GM19467 (cell line): ENCODE results near the gene FIBCD1.

Source experiments
- ATAC-seq: cut with Tn5 transposase; IDR thresholded peaks from one replicate; pipeline ENCODE4 v1.9.1; 2021; ENCODE audit warnings: mild to moderate bottlenecking, moderate library complexity; ENCODE audit not compliant: unreplicated experiment

FIBCD1 gene

DNA sequence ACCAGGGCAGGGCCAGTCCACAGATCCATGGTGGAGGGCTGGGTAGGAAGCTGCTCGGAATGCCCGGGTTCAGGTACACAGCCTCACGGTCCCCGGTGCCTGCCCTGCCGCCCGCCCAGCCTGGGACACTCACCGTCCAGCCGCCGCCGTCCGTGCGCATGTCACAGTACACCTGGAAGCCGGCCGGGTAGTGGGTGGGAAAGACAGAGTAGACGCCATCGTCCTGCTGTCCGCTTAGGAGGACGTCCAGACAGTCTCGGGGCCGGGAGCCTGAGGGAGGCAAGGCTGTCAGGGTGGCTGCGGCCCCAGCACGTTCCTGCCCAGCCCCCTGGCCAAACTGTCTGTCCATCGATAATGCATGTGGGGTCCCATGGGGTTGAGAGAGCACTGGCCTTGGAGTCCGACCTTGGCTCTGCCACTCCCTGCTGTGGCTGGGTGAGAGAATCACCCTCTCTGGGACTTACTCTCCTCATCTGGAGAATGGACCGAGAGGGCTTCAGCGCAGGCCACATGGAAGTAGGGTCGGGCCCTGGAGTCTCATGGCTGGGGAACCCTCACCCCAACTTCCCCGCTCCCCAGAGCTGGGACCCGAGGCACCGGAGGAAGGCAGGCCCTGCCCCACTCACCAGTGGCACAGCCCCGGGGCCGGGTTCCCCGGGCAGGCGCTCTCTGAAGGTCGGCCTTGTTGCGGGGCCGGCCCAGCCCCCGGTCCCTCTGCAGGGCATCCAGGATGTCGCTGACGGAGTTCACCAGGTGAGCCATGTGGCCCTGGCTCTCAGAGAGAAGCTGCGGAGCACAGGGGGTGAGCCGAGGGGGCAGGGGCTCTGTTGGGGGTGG is 15.2 kb downstream of the FIBCD1 start:
- ATAC-seq = no peak

- no peak for ATAC-seq
Measured at GRCh38 chr9:130922893-130923610, 16.0 kb downstream of the FIBCD1 start.

DNA sequence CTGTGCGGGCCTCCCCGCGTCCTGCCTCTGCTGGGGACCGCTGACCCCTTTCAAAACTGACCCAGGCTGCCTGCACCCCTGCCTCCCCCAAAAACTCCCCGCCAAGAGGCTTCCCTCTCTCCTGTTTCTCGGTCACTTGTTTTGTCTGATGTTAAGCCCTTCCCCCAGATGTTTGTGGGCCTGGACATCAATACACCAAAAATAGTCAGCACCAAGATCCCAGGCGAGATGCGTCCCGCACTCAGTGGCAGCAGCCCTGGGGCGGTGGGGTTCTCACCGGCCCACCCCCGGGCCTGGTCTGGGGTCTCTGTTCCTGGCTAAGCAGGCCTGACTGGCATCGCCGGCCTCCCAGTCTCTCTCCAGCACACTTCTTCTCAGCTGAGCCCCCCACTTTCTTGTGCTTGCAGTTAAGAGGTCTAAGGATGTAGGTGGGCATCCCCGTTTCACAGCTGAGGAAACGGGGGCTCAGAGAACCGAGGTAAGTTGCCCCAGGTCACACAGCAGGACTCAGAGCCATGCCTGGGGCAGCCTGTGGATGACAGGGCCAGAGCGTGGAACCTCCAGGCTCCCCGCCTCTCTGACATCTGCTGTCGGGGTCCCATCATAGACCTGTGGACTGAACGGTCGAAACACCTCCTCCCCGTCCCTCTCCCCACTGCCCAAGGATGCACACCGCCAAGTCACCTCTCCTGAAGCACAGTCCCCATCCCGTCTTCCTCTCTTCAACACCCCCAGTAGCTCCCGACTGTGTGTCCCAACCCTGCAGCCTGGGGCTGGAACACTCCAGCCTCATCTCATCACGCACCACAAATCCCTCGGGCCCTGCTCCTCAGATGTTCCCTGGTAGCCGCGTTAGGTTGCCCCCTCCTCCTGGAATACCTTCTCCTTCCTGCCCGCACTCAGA is 16.8 kb downstream of the FIBCD1 start:
- no peak for ATAC-seq

DNA sequence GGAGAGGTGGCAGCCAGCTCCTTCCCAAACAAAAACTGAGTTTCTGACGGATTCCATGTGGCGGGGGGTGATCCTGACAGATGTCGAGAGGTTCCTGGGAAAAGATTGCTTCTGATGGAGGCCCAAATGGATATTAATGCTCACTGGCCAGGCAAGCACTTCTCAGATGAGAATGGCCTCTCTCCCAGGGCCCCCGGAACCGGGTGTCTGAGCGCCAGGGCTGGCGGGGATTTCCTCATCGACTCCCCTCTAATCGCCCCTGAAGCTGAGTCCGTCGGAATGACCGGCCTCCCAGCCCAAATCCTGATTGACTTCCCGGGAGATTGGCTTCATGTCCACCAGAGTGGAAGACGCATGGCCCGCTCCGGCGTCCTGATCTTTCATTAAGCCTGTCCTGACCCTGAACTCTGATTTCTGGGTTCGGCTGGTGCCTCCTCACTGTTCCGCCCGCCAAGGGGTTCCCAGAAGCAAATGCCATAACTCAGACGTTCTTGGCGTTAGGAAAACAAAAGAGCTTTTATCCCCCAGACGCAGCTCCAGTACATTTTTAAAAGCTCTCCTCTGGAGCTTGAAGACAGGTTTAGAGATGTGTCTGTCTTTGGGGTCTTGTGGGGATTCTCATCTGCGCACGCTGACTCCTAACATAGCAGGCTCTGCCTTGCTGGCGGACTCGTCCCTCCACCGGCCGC is 17.6 kb downstream of the FIBCD1 start:
- ATAC-seq = no peak

- ATAC-seq = no peak
Measured at GRCh38 chr9:130920762-130921299, 18.2 kb downstream of the FIBCD1 start.

DNA sequence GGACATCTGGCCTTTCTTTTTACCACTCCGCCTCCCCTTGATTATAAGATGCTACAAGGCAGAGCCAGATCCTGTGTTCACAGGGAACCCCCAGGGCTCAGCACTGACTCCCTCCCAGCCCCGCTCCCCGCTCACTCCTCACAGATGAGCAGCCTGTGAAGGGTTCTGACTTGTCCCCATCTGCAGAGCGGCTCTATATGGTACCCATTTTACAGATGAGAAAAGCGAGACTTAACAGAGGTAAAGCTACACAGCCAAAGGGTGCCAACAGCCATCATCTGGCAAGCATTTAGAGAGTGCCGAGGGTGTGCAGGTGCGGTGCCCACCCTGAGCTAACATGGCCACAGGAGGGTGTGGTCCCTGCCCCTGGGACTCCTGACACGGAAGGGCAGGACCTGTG is 18.8 kb downstream of the FIBCD1 start:
- no peak for ATAC-seq

- no peak for ATAC-seq
Measured at GRCh38 chr9:130919559-130920145, 19.4 kb downstream of the FIBCD1 start.

GRCh38 chr9:130918826-130919558 is 20.1 kb downstream of the FIBCD1 start:
- ATAC-seq = no peak

- ATAC-seq = no peak
Measured at GRCh38 chr9:130918101-130918825, 20.8 kb downstream of the FIBCD1 start.

GRCh38 chr9:130917168-130917960 is 21.7 kb downstream of the FIBCD1 start:
- ATAC-seq = no peak

DNA sequence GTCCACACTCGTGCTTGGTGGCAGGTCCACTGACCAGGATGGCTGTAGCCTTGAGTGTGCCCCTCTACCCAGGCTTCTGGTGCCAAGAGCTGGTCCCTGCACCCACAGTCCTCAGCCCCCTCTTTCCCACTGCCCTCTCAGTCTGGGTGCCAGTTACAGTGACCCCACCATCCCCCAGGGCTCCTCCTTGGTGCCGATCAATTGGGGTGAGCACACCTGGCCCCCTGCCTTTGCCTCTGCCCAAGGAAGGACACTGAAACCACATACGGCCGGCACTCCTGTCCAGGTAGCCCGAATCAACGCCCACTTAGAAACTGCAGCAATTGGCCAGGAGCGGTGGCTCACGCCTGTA is 24.0 kb downstream of the FIBCD1 start:
- no peak for ATAC-seq

GRCh38 chr9:130914417-130915095 is 24.5 kb downstream of the FIBCD1 start:
- ATAC-seq = no peak

GRCh38 chr9:130913599-130914416 is 25.2 kb downstream of the FIBCD1 start:
- ATAC-seq = no peak

DNA sequence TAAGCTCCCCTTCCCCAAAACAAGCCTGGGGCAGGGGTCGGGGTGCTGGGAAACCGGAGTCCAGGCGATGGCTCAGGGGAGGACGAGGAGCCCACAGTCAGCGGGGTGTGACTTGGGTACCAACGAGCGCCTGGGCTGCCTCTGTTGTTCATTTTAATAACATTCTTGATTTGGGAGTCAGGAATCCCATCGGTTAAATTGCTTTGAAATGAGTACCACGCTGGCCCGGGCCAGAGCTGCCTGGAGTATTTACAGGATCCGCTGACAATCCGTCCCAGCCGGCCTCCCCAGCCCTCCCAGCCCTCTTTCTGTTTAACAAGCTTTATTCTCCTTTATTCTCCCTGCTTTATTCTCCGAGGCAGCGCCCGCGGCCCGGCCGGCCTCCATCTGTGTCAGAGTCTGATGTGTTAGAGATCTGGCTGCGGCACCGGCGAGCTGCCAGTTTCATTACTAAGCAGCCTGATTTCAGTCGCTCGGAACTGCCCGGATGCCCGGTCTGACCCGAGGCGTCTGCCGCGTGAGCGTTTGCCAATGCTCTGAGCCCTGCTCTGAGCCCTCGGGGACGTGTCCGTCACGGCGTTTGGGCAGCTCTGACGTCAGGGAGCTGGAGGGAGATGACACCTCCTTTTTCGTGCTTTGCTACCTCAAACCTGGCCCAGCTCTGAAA is 26.0 kb downstream of the FIBCD1 start:
- no peak for ATAC-seq

DNA sequence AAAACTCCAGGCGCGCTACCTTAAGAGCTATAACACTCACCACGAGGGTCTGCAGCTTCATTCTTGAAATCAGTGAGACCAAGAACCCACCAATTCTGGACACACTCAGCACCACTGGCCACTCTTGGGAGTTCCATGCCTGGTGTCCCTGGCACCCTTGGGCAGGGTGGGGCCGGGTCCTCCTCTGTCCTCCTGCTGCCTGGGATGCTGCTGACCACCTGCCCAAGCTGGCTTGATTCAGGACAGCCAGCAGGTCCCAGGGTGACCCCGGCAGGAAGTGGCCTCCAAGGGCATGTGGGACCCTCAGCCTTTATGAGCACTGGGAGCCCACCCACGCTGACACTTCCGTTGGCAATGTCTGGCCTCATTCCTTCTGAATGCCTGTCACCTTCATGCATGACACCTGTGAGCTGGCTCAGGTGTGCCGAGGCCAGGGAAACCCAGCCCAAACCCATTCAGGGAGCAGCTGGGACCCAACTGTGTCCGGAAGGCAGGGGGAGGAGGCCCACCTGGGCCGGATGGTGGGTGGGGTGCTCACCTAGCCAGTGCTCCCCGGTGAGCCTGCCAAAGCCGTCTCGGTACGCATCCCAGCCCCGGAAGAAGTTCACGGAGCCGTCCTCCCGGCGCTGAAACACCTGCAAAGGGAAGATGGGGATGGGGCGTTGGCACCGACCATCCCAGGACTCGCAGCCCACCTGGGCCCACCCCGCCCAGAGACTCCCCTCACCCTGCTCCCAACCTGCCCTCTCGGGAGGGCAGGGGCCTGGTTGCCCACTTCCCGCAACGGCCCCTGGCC is 27.6 kb downstream of the FIBCD1 start:
- no peak for ATAC-seq
